Embryonic facial prominence (tissue), 1 donor: ENCODE results near the gene ZNF101.

Experiments used
- DNase-seq: peaks from one replicate; pipeline ENCODE4 v3.0.0-alpha.2; 2016; ENCODE audit errors: extremely low spot score

Gene ZNF101

DNA sequence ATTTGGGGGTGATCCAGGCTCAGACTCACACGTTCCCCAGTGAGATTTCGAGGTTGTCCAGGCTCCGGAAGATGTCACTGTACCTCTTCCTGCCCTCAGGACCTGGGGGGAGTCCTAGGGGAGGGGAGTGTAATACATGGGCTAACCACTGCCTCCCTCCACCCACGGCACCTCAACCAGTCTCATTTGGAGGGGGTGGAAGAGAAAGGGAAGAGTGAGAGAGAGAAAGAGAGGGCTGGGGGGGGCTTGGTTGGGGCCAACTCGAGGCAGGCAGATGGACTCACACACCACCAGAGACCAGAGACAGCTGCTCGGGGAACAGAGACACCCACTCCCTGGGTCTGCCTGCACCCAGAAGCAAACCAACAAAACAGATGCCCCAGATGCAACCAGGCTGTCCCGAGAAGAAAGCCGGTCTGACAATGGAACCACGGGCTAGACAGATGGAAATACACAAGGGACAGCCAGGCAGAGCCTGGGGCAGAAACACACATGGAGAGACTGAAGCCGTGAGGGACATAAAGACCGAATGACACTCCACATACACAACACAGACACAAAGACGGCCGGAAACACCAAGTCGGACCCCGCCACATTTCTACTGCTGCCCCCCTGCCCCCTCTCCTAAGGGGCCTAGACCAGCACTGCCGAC, 26.0 kb upstream of the ZNF101 start:
- no peak for DNase-seq

DNA sequence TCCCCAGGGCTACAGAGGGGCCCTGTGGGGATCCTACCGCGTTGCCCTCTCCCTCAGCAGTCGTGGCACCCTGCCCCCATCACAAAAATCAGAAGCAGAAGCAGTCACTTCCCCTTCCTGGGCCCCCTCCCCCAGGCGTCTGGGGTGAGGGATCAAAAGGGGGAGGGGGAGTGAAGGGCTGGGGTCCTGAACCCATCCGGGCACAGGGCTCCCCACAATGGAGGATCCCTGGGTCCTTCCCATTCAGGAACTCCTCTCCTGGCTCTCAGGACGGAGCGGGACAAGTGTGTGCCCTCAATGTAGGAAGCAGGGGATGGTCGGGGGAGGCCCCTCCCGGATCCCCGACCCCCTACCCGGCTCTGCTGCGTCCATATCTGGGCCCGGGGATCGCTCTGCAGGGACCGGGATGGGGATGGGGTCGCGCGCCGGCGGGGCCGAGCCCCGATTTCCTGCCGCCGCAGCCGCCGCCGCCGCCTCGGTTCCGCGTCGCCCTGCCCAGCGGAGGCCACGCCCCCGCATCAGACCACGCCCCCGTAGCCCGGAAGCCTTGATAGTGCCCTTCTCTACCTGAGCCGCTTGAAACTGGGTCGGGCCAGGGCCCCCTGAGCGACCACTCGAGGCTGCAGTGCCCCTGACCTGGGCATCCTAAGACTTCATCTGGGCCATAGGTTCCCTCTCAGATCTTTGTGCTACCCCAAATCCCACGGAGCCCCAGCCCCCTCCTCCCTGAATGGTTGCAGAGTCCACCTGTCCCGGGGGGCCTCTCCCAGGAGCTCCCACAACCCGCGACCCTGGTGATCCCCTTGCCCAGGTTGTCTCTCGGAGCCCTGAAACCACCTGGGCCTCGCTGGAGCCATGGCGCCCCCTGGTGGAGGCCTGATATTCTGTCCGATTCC, 25.2 kb upstream of the ZNF101 start, which contains the start of gene GMIP:
Gene GMIP, minus strand, starts transcription at position 500 of the 896 bp plus-strand sequence. Its CDS starts 128 bp downstream, at position 372.
- DNase-seq = no peak

DNA sequence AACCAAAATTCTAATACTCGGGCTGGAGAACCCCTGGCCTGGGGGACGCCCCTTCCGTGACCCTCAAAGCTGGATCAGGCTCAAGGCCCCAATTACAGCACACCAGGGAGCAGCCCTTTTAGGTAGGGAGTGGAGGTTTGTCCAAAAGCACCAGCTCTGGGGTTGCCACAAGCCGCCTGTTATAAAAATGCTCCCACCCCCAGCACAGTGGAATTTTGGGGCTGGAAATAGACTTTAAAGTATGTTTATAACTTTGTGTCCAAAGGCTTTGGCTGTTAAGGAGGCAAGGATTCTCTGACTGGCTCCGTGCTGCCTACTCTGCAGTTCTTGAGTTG, 24.6 kb upstream of the ZNF101 start:
- DNase-seq = no peak

DNA sequence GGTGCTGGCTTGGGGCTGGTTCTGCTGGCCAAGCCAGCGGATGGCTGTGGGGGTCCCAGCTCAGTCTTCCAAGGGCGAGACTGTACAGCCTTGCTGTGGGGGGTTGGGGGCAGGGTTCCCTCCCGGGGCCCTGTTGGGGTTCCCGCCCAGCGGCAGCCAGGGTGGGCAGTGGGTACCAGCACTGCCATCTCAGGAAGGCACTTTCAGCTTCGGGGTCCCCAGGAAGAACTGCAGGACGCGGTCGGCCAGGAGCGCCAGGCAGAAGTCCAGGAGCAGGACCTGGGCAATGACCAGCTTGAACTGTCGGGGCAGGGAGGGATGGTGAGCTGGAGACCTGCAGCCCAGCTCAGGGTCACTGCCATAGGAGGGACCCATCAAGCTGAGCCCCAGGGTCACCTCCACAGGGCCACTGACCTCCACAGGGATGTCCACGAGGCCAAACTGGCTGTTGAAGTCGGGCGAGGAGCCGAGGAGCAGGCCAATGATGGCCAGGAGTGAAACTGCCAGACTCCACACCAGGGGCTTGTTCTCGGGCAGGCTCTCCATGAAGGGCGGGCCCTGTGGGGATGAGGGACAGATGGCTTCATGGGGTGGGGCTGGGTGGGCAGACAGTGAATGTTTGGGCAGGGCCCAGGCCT, 23.3 kb upstream of the ZNF101 start:
- DNase-seq = no peak

DNA sequence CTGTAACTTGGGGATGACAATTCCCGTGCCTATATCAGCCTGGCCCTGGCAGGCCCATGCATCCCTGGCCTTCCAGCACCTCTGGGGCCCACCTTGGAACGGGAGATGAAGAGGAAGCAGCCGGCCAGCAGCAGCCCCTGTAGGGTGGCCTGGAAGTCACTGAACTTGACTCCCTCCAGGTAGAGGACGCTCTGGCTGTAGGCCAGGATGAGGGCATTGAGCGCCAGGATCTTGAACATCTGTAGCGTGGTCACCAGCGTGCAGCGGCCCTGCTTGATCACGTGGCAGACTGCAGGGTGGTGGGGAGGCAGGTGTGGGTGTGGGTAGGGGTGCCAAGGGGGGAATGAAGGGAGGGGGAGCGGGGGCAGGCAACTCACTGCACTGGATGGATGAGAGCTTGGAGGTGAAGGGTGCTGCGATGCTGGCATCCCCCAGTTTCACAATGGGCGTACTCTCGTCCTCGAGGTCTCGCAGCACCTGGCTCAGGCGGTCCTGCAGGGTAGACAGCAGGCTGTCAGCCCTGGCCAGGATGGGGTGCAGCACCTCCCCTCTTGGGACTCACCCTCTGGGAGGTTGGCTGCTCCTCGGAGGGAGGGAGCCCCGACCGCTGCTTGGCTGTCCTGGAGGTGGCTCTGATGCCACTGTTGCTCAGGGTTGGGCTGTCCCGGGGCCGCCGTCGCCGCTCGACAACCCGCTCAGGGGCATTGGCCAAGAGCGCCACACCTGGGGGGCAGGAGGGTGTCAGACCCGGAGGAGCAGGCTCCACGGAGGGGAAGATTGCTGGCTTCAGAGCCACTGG, 21.4 kb upstream of the ZNF101 start:
- no peak for DNase-seq

DNA sequence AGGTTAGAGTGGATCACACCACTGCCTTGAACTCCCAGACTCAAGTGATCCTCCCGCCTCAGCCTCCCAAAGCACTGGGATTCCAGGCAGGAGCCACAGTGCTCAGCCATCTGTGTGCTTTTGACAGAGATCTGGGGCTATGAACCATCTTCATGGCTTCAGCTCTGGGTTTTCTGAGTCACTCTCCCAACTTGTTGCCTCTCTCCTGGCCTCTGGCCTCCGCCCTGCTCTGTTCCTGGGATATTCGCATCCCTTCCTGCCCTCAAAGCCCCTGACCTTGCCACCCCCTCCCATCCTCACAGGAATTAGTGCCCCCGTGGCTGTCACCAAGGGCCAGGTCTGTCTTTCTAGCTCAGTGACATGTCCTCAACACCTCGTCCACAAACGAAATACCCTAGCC, 19.5 kb upstream of the ZNF101 start:
- DNase-seq = no peak

DNA sequence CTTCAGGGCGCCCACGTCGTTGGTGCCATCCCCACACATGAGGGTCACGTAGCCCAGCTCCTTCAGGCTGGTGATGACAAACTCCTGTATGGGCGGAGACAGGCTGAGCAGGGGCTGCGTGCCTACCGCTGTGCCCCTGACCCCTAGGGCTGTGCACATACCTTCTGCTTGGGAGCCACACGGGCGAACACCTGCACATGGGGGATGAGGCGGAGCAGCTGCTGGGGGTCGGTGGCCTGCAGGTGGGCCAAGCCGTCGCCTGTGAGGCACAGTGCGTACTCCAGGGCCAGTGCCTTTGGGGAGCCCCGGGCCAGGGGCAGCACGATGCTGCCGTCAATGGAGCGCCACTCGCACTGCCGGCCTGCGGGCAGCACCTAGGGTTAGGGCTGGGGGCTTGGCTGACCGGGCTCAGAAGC, 19.1 kb upstream of the ZNF101 start:
- no peak for DNase-seq

DNA sequence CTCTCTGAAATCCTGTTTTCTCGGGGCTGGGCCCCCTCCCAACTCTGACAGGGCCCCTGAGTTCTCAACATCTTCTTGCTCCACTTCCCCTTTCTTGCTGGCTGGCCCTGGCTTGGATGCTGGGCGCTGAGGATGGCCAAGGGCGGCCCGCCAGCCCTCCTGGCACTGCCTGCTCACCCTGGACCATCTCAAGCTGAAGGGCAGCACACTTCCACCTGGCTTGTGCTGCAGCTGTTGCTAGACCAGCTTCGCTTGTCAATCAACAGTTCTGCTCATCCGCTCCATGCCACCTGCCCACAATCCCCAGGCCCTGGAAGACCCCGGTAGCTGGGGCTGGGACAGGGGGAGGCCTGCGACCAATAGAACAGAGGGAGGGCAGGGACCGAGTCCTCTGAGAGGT, 18.3 kb upstream of the ZNF101 start:
- DNase-seq = no peak

DNA sequence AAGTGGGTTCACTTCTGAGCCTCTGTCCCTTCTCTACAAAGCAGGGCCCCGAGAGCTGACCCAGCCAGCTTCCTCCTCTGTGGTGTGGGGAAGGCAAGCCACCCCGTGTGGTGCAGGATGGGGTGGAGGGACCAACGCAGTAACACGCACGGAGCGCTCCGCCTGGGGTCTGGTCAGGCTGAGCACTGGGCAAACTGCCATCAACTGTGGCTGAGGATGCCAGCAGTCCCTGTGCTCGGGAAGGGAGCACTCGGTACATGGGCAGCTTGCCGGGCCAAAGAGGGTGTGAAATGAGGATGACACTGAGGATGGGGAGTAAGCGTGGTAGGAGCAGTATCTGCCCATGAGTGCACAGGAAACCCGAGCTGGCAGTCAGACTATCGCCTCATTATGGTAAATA, 17.6 kb upstream of the ZNF101 start:
- no peak for DNase-seq

DNA sequence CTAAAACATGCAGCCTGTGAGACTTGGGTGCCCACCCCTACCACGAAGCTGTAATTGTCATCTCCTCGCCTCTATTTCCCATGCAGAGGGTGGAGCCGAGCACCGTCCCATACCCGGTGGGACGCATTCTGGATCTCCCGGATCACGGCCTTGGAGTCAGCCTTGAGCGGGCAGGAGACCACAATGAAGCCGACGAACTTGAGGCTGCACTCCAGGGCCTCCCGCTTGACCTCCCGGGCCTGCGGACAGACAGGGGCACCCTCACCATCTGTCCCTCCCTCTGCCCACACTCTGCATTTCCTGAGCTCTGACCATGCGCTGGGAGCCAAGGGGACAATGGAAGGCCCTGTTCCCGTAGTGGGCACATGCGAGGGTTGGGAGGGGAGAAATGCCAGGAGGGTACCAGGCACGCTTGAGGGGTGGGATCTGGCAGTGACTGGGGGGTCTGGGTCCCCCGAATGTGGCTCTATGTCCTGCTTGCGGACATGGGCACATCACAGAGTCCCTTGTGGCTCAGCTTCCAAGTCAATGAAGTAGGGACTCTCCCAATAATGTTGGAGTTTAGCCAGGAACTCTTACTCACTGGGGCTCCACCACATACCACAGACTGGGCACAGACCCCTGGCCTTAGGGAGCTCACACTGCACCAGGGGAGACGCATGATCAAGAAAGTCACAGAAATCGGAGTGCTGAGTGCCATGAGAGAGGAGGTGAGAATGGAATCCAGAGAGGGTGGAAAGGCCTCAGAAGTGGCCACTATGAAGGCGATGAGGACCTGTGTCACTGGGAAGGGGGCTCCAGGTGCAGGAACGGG, 15.9 kb upstream of the ZNF101 start:
- DNase-seq = no peak

DNA sequence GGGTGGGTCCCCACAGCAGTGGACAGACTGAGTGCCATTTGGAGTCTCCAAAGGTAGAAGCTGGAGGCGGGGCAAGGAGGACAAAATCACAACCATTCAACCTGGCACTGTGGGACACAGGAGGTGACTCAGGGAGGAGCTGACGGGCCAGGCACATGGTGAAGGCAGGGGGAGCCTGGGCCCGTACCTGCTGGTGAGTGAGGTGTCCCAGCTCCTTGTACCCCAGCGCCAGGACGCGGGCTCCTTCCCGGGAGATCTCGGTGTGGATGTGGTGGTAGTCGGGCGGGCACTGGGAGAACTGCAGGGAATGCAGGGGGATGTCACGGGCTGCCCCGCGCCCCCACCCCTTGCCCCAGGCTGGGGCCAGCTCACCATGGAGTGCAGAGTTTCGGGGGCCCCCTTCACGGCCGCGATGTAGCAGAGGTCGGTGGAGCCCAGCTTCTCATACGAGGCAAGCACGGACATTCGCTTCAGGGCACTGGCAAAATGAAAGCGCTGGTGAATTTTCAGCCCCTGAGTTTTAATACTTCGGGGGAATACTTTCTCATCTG, 15.0 kb upstream of the ZNF101 start:
- no peak for DNase-seq

DNA sequence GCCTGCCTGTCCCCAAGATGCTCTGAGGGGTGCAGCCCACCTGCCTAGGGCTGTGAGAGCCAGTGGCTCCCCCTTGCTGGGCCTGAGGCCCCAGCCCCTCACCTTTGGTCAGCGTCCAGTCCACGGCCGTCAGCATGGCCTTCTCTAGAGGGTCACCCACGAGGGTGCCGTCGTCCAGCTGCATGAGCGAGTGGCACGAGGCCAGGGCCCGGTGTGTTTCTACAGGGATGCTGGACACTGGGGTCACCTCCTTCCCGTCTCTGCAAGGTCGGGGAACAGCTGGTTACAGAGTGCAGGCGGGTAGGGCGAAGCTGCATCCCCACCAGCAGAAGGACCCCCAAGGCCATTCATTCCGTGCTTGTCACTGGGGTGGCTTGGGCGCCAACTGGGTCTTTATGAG, 14.2 kb upstream of the ZNF101 start:
- DNase-seq = no peak

DNA sequence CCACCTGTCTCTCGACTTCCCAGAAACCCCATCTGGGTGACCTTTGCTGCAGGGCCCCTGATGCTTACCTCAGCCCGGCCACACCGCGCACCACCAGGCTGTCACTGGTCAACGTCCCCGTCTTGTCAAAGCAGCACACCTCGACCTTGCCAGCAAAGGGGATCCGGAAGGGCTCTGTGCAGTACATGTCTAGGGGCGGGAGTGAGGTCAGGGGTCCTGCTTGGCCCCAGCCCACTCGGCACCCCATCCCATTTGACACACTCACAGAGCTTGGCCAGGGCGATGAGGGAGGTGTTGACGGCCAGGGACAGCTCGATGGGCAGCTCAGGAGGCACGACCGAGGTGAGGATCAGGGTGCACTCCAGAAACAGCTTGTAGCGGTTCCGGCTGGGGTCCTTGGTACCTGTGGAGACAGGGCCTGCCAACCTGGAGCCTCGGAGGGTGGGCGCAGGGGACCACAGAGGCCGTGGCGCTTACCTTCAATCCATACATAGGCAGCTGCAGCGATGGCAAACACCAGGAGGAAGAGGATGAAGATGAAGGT, 13.5 kb upstream of the ZNF101 start:
- DNase-seq = no peak

DNA sequence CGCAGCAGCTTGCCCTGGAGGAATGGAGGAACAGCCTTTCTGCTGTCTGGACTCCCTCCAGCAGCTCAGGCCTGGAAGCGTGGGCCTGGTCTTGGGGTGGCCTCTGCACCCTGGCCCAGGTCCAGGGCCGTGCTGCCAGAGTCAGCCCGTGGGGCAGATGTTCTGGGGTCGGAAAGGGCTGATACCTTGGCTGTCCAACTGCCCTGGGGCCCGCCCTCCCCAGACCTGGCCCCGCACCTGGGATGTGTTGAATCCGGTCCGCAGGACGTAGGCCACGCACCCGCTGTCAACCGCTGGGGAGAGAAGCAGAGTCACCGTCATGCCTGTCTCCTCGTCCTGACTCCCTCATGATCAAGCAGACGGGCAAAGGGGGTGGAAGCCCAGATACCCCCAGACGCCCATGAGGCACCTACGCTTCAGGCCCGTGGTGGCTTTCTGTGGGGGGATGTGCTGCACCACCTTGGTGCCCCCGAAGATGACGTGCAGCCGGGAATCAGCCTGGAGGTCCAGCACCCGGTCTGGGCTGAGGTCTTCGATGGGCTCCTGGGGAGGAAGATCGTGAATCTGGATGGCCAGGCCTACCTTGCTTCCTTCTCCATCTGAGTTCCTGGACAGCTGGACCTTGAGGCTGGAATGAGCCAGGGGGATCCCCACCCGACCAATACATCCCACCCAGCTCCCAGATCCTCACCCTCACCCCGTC, 12.8 kb upstream of the ZNF101 start:
- DNase-seq = no peak

DNA sequence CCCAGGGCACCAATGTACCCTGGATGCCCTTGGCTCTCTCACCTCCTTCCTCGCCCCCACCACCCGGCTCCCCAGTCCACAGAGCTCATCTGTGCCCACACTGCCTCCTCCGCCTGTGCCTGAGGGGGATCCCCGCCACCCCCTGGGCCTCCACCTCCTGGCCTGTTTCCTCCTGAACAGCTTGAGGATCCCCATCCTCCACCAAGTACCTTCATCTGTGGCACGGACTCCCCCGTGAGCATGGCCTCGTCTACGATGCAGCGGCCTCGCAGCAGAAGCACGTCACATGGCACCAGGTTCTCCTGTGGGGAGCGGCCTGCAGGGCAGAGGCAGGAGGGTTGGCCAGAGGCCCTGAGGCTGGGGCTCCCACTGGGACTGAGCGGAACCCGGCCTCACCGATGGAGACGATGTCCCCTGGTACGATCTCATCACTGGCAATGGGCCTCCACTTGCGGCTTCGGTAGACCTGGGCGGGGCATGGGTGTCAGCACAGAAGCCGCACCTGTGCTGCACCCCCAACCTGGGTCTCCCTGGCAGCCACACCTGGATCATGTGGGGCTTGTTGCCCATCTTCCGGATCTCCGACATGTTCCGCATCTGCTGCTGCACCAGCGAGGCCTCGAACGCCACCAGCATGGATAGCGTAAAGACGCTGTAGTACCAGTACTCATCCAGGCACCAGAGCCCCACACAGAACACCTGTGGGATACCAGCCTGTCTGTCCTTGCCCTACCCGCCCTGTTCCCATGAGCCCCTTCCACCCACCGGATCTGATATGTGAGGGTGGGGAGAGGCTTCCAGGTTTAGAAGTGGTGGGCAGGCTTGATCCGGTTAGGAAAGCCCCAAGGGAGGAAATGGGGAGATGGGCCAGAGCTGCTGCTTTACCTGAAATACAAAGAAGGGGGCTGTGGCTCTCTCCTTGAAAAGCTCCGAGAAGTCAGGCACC, 11.9 kb upstream of the ZNF101 start:
- DNase-seq = no peak

DNA sequence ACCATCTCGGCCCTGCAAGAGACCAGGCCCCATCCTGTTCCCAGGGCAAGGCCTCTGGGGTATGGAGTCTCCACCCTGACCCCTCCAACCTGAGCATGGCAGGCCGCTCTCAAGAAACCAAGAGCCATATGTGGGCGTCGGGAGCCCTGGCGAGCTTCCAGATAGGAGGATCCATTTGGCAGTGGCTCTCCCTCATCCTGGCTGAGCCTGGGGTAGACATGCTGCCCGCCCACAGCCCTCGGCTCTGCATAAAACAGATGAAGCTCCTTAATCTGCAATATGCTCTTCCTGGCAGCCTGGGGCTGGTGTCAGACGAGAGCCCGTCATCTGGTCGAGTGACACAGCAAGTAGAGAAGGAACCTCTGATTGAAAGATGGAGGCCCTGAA, 11.2 kb upstream of the ZNF101 start:
- DNase-seq = no peak

DNA sequence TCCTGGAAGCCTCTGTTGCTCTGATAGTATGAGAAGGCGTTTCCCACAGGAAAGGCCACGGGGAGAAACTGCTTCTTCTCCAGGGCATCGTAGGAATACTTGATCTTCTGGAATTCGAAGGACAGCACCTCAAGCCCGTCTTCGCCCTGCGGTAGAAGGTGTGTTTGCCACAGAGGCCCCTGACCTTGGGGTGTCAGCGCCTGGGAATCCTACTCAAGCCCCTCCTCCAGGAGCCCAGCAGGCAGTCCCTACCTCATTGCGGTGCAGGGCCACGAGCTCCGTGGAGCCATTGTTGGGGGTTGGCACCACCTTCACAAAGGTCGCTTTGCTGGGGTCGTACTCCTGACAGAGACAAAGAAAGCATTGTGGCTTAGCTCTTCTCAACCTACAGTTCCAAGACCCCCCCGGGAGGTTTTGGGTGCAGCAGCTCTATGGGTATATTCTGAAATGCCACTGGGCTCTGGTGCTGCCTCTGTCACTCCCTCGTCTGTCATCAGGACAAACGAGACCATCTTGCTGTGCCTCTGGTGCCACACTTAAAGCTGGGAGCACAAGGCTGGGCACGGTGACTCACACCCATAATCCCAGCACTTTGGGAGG, 8.9 kb upstream of the ZNF101 start:
- DNase-seq = no peak

DNA sequence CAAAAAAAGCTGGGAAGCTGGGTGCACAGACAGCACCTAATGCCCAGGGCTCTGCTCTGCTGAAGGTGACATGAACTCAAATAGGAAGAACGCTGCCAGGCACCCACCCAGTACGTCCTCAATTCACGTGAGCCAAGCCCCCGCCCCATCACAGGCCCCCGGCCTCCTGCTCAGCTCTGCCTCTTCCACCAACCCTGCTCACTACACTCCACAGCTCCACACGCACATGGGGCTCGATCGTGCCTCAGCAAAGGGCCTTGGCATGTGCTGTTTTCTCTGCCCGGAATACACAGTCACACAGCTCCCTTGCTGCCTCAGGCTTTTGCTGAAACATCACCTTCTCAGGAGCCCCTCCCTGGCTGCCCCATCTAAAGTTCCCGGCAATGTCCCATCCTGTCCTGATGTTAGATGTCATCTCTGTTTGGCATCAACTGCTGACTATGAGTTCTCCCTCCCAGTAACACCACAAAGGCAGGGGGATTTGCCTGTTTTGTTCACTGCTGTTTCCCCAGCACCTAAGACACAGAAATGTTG, 7.4 kb upstream of the ZNF101 start:
- DNase-seq = no peak
